Testis (tissue), 2 donors: ENCODE data around the gene B3GALNT2.

Experiments used
- CTCF ChIP-seq, 3 experiments: fragments of 450-650 bp in 2 of 3; fragments of 200-600 bp in 1 of 3; sonication (generic) in 1 of 3; IDR thresholded peaks; one replicate each; pipeline ENCODE4 v1.5.1; 2016 to 2019; ENCODE audit warnings: antibody characterized with exemption in 3 of 3, mild to moderate bottlenecking in 2 of 3, moderate library complexity in 1 of 3
- POLR2A ChIP-seq: fragments of 450-650 bp; IDR thresholded peaks from one replicate; pipeline ENCODE4 v1.6.1; 2017; ENCODE audit warnings: antibody characterized with exemption, mild to moderate bottlenecking, moderate library complexity

GRCh38 chr1:235403593-235403992 lies 100.7 kb downstream of the B3GALNT2 start:
- TF ChIP-seq CTCF (IDR thresholded peaks at IDR 0.05) (no peak), POLR2A (no peak)
